GM18502 (cell line): ENCODE results near the gene SPRR4.
A peak's percentile ranks its signal among the peaks of the same experiment; 100 is the strongest.

Experiments
- ATAC-seq: cut with Tn5 transposase; IDR thresholded peaks from one replicate; pipeline ENCODE4 v1.9.1; 2021; ENCODE audit warnings: mild to moderate bottlenecking; ENCODE audit not compliant: unreplicated experiment, poor library complexity

Gene SPRR4

DNA sequence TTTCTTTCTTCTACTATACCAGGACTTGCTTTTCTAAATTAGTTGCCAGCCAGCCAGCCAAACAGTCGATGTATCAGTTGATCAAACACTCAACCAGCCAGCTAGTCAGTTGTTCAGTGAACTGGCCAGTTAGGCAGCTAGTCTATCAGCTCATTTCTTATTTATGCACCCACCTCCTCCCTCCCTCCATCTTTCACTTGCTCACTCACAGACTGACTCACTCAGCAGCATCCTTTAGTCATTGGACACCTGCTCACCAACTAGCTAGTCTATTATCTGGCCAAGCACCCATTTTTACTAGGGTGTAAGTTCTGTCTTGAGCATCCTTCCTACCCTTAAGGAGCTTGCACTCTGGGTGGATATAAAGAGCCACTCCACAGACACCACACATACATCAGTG is 5.9 kb upstream of the SPRR4 start:
- no peak for ATAC-seq

DNA sequence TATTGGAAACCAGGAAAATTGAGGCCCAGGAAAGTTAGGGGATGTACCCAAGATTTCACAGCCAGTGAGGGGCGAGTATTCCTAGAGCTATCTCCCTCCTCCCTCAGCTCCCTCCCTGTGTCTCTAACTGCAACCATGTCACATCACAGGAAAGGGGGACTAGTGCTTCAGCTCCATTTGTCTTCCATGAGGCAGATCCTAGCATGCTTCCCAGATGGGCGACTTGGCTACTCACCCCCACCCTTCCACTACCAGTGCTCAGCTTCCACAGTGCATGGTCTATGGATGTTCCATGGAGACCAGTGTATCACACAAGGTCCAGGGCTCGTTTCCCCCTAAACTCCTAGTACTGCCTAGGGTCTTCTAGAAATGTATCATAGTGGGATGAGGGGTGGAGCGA is 4.6 kb upstream of the SPRR4 start:
- no peak for ATAC-seq

DNA sequence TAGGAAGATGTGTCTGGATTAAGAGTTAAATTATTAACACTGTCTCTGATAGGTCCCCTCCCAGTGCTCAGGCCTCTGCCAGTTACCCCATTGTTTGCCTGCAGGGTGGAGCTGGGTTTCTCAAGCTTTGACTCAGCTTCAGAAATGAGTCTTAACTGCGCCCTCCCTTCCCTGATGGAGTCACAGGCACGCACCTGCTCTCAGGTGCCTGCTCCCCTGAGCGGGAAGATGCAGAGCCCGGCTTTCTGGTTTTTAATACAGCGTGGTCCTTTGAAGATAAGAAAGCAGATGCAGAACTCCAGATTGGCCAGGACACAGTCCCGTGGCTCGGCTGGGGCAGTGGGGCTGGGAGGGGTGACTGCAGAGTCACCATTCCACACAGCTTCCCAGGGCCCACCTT is 3.2 kb upstream of the SPRR4 start:
- ATAC-seq: no peak

DNA sequence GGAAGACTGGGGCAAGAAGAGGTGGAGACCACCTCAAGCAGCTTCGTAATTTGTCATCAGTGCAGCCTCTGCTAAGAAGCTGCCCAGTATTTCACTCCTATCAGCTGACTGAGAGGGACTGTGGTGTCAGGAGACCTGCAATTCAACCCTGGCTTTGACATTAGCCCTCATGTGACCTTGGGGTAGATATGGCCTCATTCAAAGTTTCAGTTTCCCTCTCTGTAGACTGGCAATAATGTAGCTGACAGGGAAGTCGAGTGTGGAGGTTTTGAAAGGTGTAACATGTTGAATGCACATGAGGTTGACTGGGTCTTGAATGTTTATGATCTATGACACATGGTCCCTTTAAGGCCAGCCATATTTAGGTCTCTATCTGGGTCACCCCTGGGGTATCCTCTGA is 2.2 kb upstream of the SPRR4 start:
- peak; percentile 85 for ATAC-seq

DNA sequence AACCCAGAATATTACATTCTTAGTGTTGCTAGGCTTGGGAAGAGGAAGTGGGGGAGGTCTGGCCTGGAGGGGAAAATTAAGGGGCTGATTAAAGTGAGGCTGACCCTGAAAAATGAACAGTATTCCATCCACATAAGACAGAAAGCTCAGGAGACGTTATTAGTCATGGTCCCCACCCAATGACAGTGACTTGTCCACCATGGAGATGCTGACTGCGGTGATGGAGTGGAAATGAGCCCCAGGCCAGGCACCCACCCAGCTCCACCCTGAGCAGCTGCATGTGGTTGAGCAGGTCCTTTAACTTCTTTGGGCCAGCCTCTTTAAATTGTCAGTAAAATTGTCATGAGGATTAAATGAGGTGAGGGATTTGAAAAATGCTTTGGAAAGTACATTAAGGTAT is 1.4 kb upstream of the SPRR4 start:
- no peak for ATAC-seq

DNA sequence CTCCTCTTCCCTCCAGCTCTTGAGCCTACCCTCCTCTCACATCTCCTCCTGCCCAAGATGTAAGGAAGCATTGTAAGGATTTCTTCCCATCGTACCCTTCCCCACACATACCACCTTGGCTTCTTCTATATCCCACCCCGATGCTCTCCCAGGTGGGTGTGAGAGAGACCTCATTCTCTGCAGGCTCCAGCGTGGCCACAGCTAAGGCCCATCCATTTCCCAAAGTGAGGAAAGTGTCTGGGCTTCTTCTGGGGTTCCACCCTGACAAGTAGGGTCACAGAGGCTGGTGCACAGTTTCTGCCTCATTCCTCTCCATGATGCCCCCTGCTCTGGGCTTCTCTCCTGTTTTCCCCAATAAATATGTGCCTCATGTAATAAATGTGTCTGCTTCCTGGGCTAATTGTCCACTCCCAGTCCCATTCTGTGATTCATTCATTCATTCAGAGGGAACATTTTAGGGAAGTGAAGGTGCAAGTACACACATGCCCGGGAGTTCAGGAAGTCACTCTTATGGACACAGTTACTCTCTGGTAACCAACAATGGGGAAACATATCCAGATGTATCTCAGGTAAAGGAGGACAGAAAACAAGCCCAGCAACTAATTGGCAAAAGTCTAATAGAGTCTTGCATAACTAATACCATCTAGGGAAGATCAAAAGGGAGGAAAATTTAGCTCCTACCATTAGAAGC is 1.9 kb downstream of the SPRR4 start:
- ATAC-seq: no peak

DNA sequence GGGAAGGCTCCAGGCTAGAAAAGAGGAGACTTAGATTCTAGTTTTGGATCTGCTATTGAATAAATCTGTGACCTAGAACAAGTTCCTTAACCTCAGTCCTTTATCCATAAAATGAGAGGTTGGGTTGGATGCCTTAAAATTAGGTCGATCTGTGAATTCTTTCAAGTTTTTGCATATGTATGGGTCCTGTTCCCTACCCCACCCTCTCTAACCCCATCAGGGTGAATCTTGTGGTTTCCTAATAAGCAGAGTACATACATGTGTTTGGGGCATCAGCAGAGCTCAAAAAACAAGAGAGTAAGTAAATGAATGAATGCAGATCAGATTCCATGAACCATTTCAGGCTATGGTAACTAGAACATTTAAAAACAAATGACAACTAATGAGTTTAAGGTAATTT is 6.2 kb downstream of the SPRR4 start:
- ATAC-seq: no peak

DNA sequence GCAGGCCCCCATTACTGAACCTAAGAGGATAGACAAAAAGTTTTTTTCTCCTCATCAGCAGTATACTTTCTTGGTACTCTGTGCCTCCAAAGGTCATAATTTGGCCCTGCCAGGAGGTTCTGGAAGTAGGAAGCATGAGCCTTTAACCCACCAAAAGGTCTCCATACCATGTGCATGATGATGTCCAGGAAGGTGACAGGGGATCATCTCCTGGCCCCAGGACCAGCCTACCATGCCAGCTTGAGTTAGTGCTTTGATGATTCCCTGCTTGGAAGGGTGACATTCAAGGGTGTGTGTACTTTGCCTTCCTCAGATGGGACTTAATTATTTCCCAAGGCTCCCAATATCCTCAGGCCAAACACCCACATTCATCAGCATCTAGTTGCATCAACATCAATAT is 7.2 kb downstream of the SPRR4 start:
- no peak for ATAC-seq

DNA sequence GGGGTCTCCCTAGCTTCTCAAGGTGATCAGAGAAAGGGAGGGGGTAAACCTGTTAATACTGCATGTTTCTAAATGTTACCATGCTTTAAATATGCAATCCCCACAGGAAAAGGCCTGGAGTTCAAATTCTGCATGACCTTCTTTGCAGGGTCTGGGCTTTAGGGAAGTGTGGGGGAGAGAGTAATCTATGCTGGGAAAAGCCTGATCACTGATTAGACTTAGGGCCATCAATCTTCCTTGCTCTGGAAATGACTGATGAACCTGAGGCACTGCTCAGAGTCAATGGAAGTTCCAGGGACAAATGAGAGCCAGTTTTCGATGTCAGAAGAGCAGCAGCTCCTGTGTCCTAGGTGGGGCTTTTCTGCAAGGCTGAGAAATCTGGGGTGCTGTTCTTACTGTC is 10.2 kb downstream of the SPRR4 start:
- ATAC-seq: no peak

DNA sequence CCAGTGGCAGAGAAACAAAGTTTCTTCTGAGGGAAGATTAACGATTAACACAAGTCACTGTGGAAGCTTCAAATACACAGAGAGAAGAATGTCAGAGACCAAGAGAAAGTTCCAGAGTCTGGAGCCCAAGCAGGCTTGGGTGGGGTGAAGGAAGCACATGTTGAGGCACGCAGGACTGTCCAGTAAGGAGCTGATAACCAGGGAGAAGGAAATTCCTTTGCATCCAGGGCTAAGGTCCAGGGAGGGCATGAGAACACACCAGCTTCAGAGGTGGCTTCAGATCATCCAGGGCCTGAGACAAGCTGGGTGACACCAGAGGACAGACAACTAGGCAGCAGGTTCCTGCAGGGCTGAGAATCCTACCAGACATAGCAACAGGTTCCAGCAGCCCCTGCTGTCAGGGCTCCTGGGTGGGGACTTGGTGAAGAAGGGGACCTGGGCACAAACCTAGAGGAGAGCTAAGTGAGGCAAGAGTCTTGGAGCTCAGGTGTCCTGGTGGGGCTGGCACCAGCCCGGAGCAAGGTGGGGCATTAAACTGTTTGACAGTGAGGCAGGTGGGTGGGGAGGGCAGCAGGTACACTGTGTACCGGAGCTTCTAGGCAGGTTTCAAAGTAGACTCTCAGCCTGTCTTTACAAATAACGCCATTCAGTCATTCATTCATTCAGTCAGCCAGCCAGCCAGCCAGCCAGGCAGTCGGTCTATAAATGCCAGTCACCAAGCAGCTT is 10.9 kb downstream of the SPRR4 start:
- no peak for ATAC-seq

DNA sequence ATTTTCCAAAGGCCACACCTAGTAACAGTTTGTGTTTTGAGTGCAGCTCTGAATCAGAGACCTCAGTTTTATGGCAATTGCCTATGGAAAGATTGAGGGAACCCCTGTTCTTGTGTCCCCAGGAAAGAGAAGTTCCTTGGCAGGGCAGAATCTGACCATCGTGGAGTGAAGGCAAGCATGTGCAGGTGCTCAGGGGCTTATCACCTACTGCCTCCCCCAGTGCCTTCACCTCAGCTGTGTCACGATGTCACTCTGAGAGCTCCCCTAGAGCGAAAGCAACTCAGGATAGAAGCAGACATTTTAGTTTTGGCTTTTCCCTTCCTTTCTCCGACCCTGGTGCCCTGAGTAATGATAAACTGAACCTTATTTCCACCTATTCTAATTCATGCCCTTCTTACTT is 11.6 kb downstream of the SPRR4 start:
- ATAC-seq: no peak

DNA sequence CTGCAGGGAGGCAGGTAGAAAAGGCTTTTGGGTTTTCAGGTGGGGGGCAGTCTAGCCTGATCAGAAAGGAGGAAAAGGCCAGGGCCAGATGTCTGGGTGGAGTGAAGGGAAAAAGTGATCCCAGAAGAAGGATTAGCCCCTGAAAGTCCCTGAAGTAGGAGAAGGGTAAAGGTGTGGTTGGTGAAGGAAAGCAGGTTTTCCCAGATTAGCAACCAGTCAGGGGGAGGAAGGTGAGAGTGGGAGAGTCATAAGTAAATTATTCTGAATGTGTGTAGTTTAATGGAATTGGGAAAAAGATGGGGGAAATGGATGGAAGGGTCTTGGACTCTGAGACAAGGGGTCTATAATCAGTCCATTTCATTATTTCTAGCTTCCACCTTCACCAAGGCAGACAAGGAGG is 12.8 kb downstream of the SPRR4 start:
- no peak for ATAC-seq

DNA sequence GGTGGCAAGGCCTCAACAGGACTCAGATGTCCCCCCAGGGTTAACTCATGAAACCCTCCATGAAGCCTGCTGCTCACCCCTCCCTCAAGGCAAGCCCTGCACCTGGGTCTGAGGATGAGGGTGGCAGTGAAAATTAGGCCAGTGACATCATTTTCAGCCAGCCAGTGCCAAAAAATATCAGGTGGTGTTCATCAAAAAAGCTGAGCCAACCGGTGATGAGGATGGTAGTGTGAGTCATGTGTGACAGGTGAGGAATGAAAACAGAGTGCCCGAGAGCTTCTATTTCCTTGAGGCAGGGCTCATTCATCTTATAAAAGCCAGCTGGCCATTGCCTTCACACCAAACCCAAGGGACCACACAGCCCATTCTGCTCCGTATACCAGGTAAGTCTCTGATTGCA is 13.3 kb downstream of the SPRR4 start, which contains the start of gene SPRR1A:
Gene SPRR1A (plus strand): TSS at position 339 of the 400 bp plus-strand sequence. CDS start 1,150 bp downstream, outside the sequence.
- ATAC-seq: no peak

DNA sequence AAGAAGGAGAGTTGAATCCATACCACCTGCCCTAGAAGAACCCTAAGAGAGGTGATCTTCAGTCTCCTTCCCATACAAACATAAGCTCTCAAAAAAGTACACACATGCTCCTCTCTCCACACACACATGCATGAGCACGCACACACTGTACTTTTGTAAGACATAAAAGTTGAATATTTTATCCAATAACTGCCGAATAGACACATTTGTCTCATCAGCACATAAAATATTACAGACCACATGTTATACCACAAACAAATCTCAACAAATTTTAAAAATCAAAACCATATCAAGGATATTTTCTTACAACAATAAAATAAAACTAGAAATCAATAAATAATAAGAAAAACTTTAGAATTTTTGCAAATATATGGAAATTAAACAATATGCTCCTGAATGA is 16.1 kb downstream of the SPRR4 start:
- ATAC-seq: no peak

DNA sequence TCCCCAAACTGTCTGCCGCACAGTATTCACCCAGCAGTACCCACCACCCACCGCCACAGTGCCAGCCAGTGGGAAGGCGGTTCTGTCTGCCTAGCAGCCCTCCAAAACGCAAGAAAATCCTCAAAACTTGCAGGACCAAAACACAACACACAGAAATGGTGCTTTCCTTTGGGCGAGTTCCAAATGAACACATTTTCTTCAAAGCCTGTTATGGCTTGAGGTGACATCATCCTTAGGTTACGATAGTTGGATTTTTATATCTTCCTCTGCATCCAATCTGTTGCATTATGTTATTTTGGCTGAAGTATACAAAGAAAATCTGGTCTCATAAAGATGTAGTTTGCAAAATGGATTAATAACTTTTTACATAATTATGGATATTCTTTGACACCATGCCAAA is 22.7 kb downstream of the SPRR4 start:
- ATAC-seq: no peak

DNA sequence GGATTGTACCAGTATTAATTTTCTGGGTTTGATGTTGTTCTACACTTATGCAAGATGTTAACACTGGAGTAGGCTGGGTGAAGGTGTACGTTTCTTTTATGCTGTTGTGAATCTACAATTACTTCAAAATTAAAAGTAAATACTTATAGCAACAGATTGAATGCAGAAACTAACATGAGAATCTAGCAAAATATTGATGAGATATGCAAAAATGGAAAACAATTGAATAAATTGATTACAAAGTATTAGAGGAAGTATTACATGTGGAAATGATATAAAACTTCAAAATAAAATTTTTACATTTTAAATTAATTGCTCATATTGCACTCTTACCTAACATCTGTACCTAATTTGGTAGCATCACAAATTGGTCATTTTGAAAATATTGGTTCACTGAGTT is 25.4 kb downstream of the SPRR4 start:
- no peak for ATAC-seq

DNA sequence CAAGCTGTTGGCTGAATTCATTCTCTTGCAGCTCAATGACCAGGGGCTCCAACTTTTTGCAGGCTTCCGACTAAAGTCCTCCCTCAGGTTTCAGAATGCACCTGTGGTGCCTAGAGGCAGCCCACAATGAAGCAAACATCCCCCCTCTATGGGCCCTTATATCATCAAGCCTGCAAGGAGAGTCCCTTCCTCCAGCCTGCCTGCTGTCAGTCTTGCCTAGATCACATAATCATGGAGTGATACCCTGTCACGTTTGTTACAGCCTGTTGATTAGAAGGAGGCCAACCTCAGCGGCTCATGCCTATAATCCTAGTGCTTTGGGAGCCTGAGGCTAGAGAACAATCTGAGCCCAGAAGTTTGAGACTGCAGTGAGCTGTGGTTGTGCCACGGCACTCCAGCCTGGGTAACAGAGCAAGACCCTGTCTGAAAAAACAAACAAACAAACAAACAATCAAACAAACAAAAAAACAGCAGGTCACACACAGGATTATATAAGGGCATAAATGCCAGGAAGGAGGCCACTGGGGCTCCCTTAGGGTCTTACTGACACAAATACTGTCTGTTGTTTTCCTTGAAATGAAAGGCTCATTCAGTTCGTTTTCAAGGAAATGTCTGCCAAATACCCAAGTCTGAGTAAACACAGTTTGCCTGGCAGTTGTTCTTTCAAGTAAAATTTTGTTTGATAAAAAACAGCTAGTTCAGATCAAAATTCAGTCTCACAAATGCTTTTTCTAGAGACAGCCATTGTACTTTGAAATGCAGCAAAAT is 26.4 kb downstream of the SPRR4 start:
- no peak for ATAC-seq

DNA sequence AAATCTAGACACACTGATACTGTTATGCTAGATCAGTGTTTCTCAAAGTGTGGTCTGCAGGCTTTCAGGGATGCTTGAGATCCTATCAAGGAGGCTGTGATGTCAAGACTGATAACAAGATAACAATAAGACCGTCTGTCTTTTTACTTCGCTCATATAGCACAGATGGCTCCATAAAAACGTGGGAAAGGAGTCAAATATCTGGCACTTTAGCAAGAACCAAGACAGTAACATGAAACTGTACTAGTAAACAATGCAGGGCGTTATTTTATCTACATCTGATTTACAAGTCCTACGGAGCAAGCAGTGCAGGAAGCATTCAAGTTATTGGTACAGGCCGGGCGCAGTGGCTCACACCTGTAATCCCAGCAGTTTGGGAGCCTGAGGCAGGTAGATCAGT is 27.5 kb downstream of the SPRR4 start:
- ATAC-seq: no peak

DNA sequence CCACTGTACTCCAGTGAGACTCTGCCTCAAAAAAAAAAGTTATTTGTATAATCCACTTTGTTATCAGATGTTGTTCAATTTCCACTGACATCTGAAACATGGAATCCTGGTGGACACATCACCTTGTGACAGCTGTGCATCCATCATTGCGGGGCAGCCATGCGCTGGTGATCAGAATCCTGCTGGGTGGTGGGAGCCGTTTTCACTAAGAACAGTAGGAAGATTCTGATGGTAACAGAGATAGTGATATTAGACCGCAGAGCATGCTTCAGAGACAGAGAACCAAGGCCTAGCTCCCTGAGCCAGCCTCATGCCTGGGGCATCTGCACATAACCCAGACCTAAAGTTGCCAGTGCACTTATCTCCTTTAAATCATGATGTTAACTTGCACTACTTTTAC is 28.0 kb downstream of the SPRR4 start:
- ATAC-seq: no peak

DNA sequence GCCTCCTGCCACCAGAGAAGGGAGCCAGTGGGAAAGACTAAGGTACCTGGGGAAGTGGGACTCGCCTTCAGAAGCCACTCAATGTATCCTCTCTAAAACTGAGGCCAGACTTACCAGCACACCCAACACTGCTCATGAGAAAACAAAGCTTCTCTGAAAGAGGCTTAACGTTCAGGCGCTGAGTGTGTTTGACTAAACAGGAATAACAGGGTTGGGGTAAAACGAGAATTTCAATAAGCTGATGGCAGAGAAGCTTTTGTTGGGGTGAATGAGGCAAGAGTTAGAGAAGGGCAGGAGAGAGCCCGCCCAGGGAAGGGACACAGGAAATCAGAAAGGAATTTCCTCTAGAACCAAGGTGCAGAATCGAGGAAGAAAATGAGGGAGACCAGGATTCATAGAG is 29.4 kb downstream of the SPRR4 start:
- no peak for ATAC-seq

DNA sequence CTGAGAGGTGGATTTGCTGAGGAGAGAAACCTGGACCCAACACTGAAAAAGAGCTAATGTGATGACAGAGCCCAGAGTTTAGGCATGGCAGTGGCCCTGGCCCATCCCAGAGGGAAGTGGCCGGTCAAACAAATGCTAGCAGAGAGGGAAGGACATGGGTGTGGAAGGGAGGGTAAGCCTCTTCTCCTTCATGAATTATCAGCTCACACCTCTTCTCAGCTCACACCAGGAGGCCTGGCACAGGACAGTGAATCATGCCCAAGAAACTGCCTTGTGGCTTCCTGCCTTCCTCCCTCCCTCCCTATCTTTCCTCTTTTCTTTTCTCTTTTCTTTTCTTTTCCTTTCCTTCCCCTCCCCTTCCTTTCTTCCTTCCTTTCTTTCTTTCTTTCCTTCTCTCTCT is 29.8 kb downstream of the SPRR4 start:
- ATAC-seq: no peak
